Forelimb muscle (tissue), 1 donor: ENCODE data around the gene CAPN2. TPM values are rescaled to one million over a fixed set of nuclear protein-coding genes. Genes with fewer than 3 reads are reported as not detected.

Source experiments
- DNase-seq: peaks from one replicate; pipeline ENCODE4 v3.0.0-alpha.2; 2013; ENCODE audit warnings: low read depth
- polyA plus RNA-seq: library from polyadenylated mRNA; unstranded; fragments of 120-200 nt; gene quantifications from one replicate; pipeline ENCODE4 v1.2.1, GENCODE V29; 2013; ENCODE audit not compliant: insufficient read length

CAPN2 gene
- polyA plus RNA-seq, 1 donor, result 91.7 TPM

- DNase-seq, result no peak
Measured at GRCh38 chr1:223758734-223759133, 46.4 kb downstream of the CAPN2 start.

GRCh38 chr1:223759273-223759672, 46.9 kb downstream of the CAPN2 start:
- no peak for DNase-seq

DNA sequence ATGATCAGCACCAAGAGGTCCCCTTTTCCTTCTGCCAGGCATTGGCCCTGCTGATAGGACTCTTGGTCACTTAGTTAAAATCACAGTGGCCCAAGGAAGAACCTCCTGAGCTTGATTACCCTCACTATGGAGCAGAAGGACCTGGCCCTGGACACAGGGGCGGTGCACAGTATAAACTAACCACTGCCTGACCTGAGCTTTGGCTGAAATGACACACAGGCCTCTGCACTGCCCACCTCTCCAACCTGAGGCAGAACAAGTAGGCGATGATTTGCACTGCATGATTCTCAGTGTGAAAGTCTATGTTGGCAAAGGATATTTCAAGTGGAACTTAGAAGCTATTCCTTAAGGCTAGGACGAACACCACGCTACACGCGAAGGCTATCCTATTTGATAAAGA, 48.5 kb downstream of the CAPN2 start:
- no peak for DNase-seq

- DNase-seq, result no peak
Measured at GRCh38 chr1:223761411-223761810, 49.1 kb downstream of the CAPN2 start.

DNA sequence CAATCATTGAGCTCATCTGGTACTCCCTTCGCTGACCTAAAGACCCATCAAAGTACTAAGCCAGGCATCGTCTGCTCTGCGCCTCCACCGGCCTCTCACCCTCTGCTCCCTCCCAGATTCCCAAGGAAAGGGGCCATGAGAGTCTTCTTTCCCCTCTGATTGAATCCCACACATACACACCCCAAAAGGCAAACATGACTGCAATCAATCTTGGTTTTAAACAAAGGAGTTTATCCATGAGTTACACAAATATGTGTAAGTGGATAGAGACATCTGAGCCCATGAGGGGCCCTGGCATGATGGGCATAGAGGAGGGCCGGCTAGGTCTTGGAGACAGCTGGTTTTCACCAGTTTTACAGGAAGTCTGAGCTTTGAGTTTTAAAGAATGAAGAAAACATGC, 50.9 kb downstream of the CAPN2 start:
- DNase-seq, result no peak

DNA sequence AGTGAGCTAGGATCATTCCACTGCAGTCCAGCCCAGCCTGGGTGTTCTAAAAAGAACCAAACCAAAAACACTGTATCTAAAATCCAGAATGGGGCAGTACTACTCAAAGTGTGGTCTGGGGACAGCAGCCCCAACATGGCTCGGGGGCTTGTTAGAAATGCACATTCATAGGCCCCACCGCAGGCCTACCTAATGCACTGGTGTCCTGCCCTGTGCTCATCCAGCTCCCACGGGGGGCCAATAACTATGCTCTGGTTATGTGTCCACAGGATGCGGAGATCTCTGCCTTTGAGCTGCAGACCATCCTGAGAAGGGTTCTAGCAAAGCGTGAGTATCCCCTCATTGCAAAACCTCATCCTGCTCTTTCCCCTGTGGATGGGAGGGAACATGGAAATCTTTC, 51.5 kb downstream of the CAPN2 start:
- no peak for DNase-seq

- DNase-seq, result no peak
Measured at GRCh38 chr1:223765036-223765718, 52.8 kb downstream of the CAPN2 start.

GRCh38 chr1:223765719-223766340, 53.5 kb downstream of the CAPN2 start:
- no peak for DNase-seq

- no peak for DNase-seq
Measured at GRCh38 chr1:223770621-223771315, 58.4 kb downstream of the CAPN2 start.

- no peak for DNase-seq
Measured at GRCh38 chr1:223771469-223771813, 59.1 kb downstream of the CAPN2 start.

GRCh38 chr1:223771814-223772770, 59.8 kb downstream of the CAPN2 start:
- peak; percentile 50 for DNase-seq

GRCh38 chr1:223772771-223773160, 60.4 kb downstream of the CAPN2 start:
- no peak for DNase-seq

GRCh38 chr1:223774134-223774814, 61.9 kb downstream of the CAPN2 start:
- DNase-seq, result no peak

GRCh38 chr1:223775054-223775453, 62.7 kb downstream of the CAPN2 start:
- peak; percentile 48 for DNase-seq

- DNase-seq, result no peak
Measured at GRCh38 chr1:223775711-223776074, 63.4 kb downstream of the CAPN2 start.

DNA sequence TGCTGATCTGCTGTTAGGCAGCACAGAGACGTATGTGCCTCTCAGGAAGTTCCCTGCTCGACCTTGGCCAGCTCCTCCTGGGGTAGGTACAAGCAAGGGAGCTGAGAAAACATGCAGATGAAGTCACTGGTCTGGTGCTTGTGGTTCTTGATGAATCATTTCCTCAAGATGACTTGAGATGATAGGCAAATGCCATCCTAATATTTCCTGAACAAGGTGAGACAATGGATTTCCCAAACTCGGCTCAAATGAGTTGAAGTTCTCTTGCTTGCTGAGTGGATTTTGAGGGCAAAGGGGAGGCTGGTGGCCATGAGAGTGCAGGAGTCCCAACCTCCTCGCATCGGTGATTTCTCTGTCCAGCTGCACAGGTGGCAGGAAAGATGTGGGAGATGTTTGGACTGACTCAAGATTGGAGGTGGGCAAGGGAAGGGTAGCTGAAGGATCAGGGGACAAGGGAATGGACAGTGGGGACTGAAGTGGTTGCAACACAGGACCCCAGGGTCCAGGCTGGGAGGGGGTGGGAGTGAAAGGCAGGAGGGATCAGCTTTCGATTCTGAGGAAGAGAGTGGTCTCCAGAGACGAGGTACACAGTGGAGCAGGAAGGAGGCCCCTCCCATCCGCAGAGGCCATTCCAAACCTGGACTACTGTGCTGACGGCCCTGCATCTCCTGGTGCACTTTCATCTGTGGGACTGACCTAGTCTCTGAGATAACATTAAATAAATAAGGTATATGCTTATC, 63.9 kb downstream of the CAPN2 start:
- no peak for DNase-seq

GRCh38 chr1:223776826-223777454, 64.6 kb downstream of the CAPN2 start:
- DNase-seq, result no peak

GRCh38 chr1:223780318-223780717, 68.0 kb downstream of the CAPN2 start:
- DNase-seq, result no peak

DNA sequence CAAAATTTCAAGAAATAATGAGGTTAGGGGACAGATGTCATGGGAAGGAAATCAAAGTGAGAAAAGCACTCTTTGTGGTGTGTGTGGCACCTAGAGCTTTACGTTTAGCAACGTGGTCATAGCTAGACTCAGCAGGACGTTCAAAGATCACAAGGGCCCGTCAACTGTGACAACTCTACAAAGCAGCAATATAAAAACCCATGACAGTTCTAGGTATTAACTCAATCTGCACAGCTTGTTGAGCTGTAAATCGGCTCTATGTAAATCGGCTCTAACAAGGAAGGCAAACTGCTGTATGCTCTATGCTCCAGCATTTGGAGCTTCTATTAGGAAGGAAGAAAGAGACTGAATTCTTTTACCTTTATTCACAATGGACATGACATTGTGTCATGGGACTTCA, 68.6 kb downstream of the CAPN2 start:
- DNase-seq, result no peak

DNA sequence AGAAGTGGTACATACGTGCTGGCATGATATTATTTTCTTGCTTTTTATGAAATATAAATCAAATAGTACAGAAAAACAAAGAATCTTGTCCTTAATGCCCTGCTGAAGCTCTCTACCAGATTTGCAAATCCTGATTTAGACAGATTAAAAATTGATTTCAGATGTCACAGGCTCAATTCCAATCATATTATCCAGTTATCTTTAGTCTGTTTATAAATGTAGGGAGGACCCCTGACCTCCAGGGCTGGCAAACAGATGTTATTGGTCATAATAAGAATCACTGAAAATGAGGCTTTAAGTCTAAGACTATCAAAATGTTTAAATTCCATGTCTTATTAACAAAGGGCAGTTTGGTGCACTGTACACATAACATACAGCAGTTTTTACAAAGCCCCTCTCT, 71.3 kb downstream of the CAPN2 start:
- no peak for DNase-seq
